ENCODE results near the gene GET4.
"Not testable (repeated sequence)": the region's sequence is repeated elsewhere in the genome, so short reads cannot be mapped to it uniquely, and the experiment has no call there.

Gene GET4

GRCh38 chr7:916291-916941, 40.1 kb downstream of the GET4 start:
- peak; percentile 37 for DNase-seq

GRCh38 chr7:917255-918117, 41.1 kb downstream of the GET4 start:
- no peak for DNase-seq

DNA sequence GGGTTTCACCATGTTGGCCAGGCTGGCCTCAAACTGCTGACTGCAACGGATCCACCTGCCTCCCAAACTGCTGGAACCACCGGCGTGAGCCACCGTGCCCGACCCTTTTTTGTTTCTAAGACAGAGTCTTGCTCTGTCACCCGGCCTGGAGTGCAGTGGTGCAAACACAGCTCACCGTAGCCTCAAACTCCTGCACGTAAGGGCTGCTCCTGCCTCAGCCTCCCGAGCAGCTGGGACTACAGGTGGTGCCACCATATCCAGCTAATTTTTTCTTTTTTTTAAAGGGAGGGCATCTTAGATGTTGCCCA, 41.7 kb downstream of the GET4 start:
- no peak for DNase-seq

DNA sequence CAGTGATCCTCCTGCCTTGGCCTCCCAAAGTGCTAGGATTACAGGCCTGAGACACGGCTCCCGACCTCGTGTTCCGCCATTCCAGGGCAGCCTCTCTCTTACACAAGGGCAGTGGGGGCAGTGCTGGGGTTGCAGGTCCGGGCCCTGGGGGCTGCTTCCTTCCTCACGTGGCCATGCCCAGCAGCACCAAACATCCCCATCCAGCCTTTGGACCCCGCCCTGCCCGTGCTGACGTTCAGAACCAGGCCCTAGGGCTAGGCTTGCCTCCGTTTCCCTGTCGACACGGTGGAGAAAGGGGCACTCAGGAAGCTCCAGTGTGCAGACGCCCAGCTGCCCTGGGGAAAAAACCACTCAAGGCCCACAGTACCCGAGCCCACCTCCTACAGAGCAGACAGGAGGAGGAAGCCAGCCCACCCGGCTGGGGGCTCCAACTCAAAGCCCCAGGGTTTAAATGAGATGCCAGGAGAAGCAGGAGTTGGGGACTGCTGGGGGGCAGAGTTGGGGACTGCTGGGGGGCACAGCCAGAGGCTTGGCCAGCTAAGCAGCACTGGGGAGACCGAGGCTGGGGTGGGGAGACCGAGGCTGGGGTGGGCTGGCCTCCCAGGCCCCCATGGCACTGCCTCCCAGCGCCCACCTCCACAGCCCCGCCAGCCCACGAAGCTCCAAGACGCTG, 42.2 kb downstream of the GET4 start:
- no peak for DNase-seq

GRCh38 chr7:919114-919442, 42.7 kb downstream of the GET4 start:
- no peak for DNase-seq

- DNase-seq: no peak
Measured at GRCh38 chr7:919924-920341, 43.6 kb downstream of the GET4 start.

DNA sequence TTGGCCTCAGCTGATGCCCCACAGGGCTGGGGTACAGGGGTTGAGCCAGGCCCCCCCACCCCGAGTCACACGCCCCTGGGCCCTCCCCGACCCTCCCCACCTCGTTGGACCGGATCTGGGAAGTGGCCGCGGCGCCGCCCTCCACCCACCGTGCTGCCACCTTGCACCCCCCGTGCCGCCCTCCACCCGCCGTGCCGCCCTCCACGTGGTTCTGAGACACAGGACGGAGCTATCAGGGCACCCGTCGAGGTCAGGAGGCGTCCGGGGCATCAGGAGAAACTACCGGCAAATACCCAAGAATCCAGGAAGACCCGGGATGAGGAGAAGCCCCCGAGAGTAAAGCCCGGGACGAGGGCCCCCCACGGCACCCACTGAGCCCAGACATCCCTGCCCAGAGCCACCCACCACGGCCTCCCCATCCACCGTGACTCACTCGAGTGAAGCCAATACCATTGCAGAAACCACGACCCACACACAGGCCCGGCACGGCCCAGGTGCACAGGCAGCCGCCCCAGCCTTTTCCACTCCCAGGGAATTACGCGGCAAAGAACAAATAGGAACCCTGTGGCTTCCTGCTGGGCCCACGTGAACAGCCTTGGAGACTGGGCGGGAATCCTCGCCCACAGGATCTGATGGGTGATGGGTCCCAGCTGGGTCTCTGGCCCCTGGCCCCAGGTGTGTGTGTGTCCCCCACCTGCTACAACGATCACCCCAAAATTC, 44.2 kb downstream of the GET4 start:
- no peak for DNase-seq

DNA sequence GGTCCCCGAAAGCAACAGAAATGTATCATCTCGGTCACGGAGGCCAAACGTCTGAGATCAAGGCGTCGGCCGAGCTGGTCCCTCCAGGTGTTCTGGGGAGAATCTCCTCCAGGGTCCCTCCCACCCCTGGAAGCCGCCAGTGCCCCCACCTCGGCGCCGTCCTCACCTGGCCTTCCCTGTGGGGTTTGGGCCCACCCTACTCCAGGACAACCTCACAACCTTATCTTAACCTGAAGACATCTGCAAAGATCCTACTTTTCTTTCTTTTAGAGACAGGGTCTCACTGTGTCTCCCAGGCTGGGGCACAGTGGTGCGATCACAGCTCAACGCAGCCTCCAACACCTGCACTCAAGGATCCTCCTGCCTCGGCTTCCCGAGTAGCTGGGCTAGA, 44.7 kb downstream of the GET4 start:
- no peak for DNase-seq

DNA sequence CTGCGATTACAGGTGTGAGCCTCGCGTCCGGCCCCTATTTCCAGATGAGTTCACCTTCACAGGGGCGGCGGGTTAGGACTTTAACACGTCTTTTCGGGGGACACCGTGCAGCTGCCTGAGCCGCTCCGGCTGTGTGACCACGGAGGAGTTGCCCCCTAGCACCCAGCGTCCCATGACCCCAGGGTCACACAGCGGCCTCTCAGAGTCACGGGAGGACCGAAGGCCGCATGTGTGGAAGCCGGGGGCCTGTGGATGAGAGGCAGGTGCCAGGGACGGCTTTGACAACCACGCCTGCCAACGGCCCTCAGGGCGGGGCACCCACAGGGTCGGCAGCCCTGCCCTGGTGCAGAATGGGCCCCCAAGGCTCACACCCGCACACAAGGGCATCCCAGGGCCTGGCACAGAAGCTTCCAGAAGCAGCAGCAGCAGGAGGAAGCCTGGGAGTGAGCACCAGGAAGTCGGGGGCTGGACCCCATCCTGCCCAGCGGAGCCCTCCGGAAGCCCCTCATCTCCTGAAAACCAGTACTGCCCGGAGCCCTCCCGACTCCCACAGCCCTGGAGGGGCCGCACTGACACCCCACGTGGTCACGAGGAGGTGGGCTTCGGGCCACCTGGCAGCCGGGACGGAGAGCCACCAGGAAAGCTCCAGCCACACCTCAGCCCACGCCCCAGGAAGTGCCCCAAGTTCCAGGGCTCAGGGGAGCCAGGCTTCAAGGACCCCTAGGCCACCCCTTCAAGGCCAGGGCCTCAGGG, 45.4 kb downstream of the GET4 start:
- no peak for DNase-seq

DNA sequence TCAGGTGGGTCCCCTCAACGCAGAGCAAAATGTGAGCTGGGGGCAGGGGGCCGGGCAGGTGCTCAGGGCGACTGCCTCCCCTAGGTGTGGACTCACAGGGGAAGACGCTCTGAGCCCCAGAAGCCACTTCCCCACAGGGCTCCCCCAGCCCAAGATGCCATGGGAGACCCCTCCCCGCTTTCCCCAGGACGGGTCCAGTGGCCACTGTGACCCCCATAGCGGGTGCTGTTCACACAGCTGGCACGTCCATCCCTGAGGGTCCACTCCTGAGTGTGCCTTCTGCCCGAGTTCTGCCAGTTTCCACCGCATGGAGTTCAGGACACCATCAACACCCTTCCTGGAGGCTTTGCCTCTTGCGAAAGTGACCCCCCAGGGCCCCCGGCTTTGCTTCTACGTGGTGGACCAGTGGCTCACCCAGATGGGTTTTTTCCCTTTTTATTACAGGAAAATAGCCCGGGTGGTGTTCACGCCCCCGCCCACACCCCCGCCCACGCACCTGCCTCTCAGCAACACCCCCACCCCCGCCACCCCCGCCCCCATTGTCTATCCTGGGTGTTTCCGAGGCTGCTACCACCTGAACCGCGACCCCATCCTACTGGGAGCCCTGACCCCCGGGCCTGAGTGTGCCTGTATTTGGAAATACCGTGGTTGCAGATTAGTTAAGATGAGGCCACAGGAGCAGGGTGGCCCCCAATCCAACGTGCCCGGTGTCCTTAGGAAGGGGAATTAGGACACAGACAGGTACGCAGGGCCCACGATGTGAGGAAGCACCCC, 46.2 kb downstream of the GET4 start:
- no peak for DNase-seq

- DNase-seq: no peak
Measured at GRCh38 chr7:923108-924041, 47.0 kb downstream of the GET4 start.

DNA sequence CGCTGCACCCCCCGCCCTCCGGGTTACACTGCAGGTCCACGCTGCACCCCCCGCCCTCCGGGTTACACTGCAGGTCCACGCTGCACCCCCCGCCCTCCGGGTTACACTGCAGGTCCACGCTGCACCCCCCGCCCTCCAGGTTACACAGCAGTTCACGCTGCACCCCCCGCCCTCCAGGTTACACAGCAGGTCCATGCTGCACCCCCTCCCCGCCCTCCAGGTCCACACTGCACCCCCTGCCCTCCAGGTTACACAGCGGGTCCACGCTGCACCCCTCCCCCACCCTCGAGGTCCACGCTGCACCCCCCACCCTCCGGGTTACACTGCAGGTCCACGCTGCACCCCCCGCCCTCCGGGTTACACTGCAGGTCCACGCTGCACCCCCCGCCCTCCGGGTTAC, 47.7 kb downstream of the GET4 start:
- not testable (repeated sequence) for DNase-seq

DNA sequence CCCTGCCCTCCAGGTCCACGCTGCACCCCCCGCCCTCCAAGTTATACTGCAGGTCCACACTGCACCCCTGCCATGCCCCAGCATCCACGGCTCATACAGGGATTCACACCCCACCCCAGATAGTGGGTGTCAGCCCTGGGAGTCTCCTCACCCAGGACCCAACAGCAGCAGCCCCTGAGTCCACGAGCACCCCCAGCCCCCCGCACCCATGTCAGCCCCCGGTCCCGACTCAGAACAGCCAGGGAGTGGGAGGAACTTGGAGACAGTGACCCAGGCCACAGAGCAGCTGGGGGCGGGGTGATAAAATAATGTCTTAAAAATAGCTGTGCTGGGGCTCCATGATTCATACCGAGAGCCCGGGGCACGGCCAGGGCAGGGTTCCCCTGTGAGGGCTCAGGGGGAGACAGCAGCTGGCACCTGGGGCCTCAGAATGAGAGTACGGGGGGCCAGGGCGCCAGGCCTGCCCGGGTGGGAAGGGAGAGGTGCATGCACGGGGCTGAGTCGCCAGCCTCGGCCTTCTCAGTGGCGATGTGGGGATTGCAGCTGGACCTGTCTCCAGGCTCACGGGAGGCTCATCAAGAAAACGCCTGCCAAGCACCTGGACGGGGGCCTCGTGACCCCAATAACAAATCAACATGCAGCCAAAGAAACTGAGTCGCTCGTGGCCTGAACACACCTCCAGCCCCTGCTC, 48.3 kb downstream of the GET4 start:
- peak; percentile 49 for DNase-seq

- peak; percentile 29 for DNase-seq
Measured at GRCh38 chr7:925601-926000, 49.2 kb downstream of the GET4 start.

GRCh38 chr7:926061-927030, 50.0 kb downstream of the GET4 start:
- no peak for DNase-seq

GRCh38 chr7:927031-927671, 50.8 kb downstream of the GET4 start:
- DNase-seq: no peak

- no peak for DNase-seq
Measured at GRCh38 chr7:929311-929711, 53.0 kb downstream of the GET4 start.

DNA sequence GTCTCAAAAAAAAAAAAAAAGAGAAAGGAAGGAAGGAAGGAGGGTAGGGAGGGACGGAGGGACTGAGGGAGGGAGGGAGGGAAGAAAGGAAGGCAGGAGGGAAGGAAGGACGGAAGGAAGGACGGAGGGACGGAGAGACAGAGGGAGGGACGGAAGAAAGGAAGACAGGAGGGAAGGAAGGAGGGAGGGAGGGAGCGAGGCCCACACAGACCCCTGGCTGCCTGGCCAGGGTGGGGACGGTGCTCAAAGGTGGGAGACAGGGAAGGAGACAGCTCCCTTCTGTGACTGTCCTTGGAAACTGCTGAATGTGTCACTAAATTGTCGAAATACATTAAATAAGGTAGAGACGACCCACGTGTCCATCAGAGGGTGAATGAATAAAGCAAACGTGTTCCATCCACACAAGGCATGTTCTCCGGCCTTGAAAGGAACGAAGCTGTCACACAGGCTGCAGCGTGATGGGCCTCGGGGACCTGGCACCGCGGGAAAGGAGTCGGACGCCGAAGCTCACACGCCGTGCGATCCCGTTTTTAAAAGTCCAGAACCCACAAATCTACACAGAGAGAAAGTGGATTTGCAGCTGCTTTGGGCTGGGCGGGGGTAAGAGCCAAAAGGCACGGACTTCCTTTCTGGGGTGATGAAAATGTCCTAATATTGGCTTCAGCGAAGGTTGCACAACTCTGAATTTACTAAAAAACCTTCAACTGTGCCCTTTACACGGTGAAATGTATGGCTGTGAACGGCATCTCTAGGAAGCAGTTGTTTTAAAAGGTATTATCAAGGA, 54.8 kb downstream of the GET4 start:
- no peak for DNase-seq

Measured in NCI-H226 (cell line).